Activated CD8-positive, alpha-beta T cell treated with anti-CD3 and anti-CD28 coated beads for 36 hours (primary cell): Measurements from ENCODE around the gene BICRAL. TPM values are rescaled to one million over a fixed set of nuclear protein-coding genes. Genes with fewer than 3 reads are reported as not detected.

Experiments
- ATAC-seq: fragments of 200-7000 bp; cut with Tn5 transposase; one replicate; pipeline ENCODE4 v1.10.0; 2021; ENCODE audit warnings: mild to moderate bottlenecking, moderate library complexity
- CTCF ChIA-PET: fragments of 350-600 bp; sonication (Branson Sonifier 250); formaldehyde crosslinking; loops from one replicate; lab custom pipeline; 2021; ENCODE audit warnings: antibody characterized with exemption; lab: Charles Lee
- POLR2A ChIA-PET: fragments of 350-600 bp; sonication (Branson Sonifier 250); formaldehyde crosslinking; loops from one replicate; lab custom pipeline; 2021; ENCODE audit warnings: antibody characterized with exemption; lab: Charles Lee
- DNase-seq: peaks from one replicate; pipeline ENCODE4 v3.0.0-alpha.2; 2020
- H3K27ac Mint-ChIP-seq: one replicate; pipeline ENCODE4 v1.8.0; 2021; ENCODE audit warnings: mild to moderate bottlenecking, mixed read lengths
- H3K27me3 Mint-ChIP-seq: one replicate; pipeline ENCODE4 v1.8.0; 2021; ENCODE audit warnings: mixed read lengths
- H3K36me3 Mint-ChIP-seq: one replicate; pipeline ENCODE4 v1.8.0; 2021; ENCODE audit warnings: low read depth, mixed read lengths
- H3K4me1 Mint-ChIP-seq: one replicate; pipeline ENCODE4 v1.8.0; 2021; ENCODE audit warnings: low read depth, mixed read lengths
- H3K4me3 Mint-ChIP-seq: one replicate; pipeline ENCODE4 v1.8.0; 2021; ENCODE audit warnings: mild to moderate bottlenecking, moderate library complexity, mixed read lengths
- H3K9me3 Mint-ChIP-seq: one replicate; pipeline ENCODE4 v1.8.0; 2021; ENCODE audit warnings: mixed read lengths
- intact Hi-C: fragments of 100-400 bp; cut with micrococcal nuclease; formaldehyde crosslinking; loops from one replicate; pipeline ENCODE4 v1.10.0; 2022
- total RNA-seq, 2 experiments: library from RNA; stranded (reverse); gene quantifications; one replicate each; pipeline ENCODE4 v1.2.3, GENCODE V29; 2021
- TF ChIP-seq, protein P1 (sequence below): fragments of 200-600 bp; IDR thresholded peaks from one replicate; pipeline ENCODE4 v1.8.0; 2022; ENCODE audit warnings: antibody characterized with exemption, mild to moderate bottlenecking

BICRAL gene
- total RNA-seq, 2 experiments from 2014 or later: 9.7 to 9.8 TPM

GRCh38 chr6:42860481-42860880 is 78.6 kb downstream of the BICRAL start:
- H3K9me3 Mint-ChIP-seq: no peaks in the 10 kb centered on the region

DNA sequence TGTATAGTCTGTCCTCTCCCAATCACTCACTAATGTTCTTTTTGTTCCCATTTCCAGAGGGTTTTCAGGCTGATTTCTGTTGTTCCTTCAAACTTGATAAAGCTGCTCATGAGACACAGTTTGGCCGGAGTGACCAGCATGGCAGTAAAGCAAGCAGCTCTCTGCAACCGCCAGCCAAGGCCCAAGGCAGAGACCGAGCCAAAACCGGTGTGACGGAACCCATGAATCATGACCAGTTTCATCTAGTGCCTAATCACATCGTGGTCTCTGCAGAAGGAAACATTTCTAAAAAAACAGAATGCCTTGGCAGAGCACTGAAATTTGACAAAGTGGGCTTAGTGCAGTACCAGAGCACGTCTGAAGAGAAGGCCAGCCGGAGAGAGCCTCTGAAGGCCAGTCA is 82.8 kb downstream of the BICRAL start:
- Mint-ChIP-seq H3K36me3 (peaks cover 8% of the 10 kb centered on the region), H3K27ac (peak overlapping the region; percentile 45), H3K27me3 (no peaks in the 10 kb centered on the region), H3K9me3 (no peaks in the 10 kb centered on the region), H3K4me1 (no peaks in the 10 kb centered on the region), H3K4me3 (no peak overlapping the region)
- POLR2A ChIA-PET: no interaction called here
- CTCF ChIA-PET: no interaction called here
- ATAC-seq (no peak), DNase-seq (peak; percentile 18)
- TF ChIP-seq, protein P1, sequence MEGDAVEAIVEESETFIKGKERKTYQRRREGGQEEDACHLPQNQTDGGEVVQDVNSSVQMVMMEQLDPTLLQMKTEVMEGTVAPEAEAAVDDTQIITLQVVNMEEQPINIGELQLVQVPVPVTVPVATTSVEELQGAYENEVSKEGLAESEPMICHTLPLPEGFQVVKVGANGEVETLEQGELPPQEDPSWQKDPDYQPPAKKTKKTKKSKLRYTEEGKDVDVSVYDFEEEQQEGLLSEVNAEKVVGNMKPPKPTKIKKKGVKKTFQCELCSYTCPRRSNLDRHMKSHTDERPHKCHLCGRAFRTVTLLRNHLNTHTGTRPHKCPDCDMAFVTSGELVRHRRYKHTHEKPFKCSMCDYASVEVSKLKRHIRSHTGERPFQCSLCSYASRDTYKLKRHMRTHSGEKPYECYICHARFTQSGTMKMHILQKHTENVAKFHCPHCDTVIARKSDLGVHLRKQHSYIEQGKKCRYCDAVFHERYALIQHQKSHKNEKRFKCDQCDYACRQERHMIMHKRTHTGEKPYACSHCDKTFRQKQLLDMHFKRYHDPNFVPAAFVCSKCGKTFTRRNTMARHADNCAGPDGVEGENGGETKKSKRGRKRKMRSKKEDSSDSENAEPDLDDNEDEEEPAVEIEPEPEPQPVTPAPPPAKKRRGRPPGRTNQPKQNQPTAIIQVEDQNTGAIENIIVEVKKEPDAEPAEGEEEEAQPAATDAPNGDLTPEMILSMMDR: no peak
- intact Hi-C loops: no loop called here

More at GRCh38 chr6:42860481-42860880, 78.6 kb downstream of the BICRAL start:
- Mint-ChIP-seq H3K4me1 (no peaks in the 10 kb centered on the region), H3K27me3 (no peaks in the 10 kb centered on the region), H3K27ac (no peak overlapping the region), H3K36me3 (peaks cover 13% of the 10 kb centered on the region), H3K4me3 (no peak overlapping the region)
- DNase-seq (no peak), ATAC-seq (no peak)
- TF ChIP-seq, protein P1: no peak
- intact Hi-C loops: no loop called here
- ChIA-PET CTCF (interaction anchor here (1.6 kb wide), 1 partner anchor 134 kb away, joined by 3 read pairs; no protein-coding TSS in a partner anchor), POLR2A (no interaction called here)

GRCh38 chr6:42870145-42870936 is 88.5 kb downstream of the BICRAL start:
- no peaks in the 10 kb centered on the region for H3K4me1 Mint-ChIP-seq
- peak overlapping the region; percentile 3 for H3K27ac Mint-ChIP-seq
- H3K36me3 Mint-ChIP-seq: peaks cover 2% of the 10 kb centered on the region
- ChIA-PET POLR2A (interaction anchor here (0.8 to 1.0 kb wide), 2 partner anchors 9 to 104 kb away, joined by 3 read pairs; partner anchors contain the start of gene RPL7L1), CTCF (interaction anchor here (1.6 kb wide), 1 partner anchor 208 kb away, joined by 5 read pairs; no protein-coding TSS in a partner anchor)
- intact Hi-C loops: loop anchor here (10.0 kb wide), 1 partner anchor 126 kb away; the partner anchor contains the start of gene TBCC
- no peaks in the 10 kb centered on the region for H3K9me3 Mint-ChIP-seq
- no peak overlapping the region for H3K4me3 Mint-ChIP-seq
- no peaks in the 10 kb centered on the region for H3K27me3 Mint-ChIP-seq
- ATAC-seq: no peak
- TF ChIP-seq, protein P1: no peak
- DNase-seq: no peak

DNA sequence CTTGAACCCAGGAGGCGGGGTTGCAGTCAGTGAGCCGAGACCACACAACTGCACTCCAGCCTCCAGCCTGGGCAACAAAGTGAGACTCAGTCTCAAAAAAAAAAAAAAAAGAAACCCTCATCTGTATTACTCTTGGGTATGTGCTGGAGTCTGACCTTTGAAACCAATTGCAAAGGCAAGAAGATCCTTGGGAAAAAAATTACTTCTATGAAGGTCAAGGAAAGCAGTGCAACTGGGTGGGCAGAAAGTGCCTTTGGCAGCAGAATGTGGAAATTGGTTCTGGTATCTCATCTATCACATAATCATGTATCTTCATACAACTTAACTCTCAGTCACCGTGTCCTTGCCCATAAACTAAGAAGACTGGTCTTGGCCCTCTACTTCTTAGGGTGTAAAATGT is 89.9 kb downstream of the BICRAL start:
- H3K27ac Mint-ChIP-seq: no peak overlapping the region
- H3K27me3 Mint-ChIP-seq: no peaks in the 10 kb centered on the region
- ChIA-PET CTCF (no interaction called here), POLR2A (no interaction called here)
- H3K4me1 Mint-ChIP-seq: no peaks in the 10 kb centered on the region
- no peak overlapping the region for H3K4me3 Mint-ChIP-seq
- TF ChIP-seq, protein P1: no peak
- H3K9me3 Mint-ChIP-seq: no peaks in the 10 kb centered on the region
- peaks cover 2% of the 10 kb centered on the region for H3K36me3 Mint-ChIP-seq
- intact Hi-C loops: loop anchor here (10.0 kb wide), 1 partner anchor 127 kb away; the partner anchor contains the start of gene TBCC
- DNase-seq (no peak), ATAC-seq (no peak)

- DNase-seq: no peak
- ChIA-PET POLR2A (no interaction called here), CTCF (interaction anchor here (0.7 kb wide), 1 partner anchor 211 kb away, joined by 3 read pairs; no protein-coding TSS in a partner anchor)
- TF ChIP-seq, protein P1: no peak
- no peak overlapping the region for H3K4me3 Mint-ChIP-seq
- intact Hi-C loops: loop anchor here (10.0 kb wide), 1 partner anchor 129 kb away; the partner anchor contains the start of gene TBCC
- peak overlapping the region; percentile 9 for H3K27ac Mint-ChIP-seq
- H3K9me3 Mint-ChIP-seq: no peaks in the 10 kb centered on the region
- no peaks in the 10 kb centered on the region for H3K4me1 Mint-ChIP-seq
- H3K27me3 Mint-ChIP-seq: no peaks in the 10 kb centered on the region
- H3K36me3 Mint-ChIP-seq: no peaks in the 10 kb centered on the region
- no peak for ATAC-seq
These were observed 91.5 kb downstream of the BICRAL start for GRCh38 chr6:42873313-42873712.
